Measurements from ENCODE around the gene SGMS2. TPM values are rescaled to one million over a fixed set of nuclear protein-coding genes. Genes with fewer than 3 reads are reported as not detected.

Gene SGMS2
- total and polyA plus RNA-seq, 9 of the 15 experiments (the other 6 are each of a cell fraction or from before 2014, with no cell fraction given): 0.07 to 0.25 (median 0.11) TPM; not detected in 5

DNA sequence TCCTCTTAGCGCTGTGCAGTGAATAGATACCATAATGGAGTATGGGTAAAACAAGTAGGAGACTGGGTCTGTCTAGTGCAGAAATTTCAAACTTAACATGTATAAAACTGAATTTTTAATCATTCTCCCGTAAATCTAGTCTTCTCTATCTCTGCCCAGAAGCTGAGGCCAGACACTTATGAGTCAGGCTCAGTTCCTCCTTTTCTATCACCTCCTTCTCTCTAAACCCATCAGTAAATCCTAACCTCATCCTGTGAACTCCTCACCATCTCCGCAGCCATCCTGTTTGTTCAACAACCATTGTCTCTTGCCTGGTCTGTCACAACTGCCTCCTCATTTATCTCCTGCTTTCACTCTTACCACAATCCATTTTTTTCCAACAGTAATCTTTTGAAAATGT is 19.8 kb upstream of the SGMS2 start (continued):
- TF ChIP-seq, protein P1, sequence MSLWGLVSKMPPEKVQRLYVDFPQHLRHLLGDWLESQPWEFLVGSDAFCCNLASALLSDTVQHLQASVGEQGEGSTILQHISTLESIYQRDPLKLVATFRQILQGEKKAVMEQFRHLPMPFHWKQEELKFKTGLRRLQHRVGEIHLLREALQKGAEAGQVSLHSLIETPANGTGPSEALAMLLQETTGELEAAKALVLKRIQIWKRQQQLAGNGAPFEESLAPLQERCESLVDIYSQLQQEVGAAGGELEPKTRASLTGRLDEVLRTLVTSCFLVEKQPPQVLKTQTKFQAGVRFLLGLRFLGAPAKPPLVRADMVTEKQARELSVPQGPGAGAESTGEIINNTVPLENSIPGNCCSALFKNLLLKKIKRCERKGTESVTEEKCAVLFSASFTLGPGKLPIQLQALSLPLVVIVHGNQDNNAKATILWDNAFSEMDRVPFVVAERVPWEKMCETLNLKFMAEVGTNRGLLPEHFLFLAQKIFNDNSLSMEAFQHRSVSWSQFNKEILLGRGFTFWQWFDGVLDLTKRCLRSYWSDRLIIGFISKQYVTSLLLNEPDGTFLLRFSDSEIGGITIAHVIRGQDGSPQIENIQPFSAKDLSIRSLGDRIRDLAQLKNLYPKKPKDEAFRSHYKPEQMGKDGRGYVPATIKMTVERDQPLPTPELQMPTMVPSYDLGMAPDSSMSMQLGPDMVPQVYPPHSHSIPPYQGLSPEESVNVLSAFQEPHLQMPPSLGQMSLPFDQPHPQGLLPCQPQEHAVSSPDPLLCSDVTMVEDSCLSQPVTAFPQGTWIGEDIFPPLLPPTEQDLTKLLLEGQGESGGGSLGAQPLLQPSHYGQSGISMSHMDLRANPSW (CRISPR knock-in tag; IDR thresholded peaks at IDR 0.05): no peak
- TF ChIP-seq DNMT1 (IDR thresholded peaks at IDR 0.05): no peak

DNA sequence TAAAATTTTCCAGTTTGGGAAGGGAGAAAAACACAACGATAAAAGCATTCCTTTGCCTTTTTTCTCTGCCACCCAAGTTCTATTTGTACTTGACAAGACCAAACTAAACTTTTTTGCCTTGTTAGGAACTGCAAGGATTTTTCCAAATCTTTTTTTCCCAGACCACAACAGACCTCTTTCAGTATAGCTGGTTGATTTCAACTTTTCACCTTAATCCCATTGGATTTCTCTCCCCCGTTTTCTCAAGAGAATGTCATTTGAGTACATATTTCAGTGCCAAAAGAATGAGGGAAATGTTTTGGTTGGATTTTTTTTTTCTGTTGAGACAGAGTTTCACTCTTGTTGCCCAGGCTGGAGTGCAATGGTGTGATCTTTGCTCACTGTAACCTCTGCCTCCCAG is 18.5 kb upstream of the SGMS2 start:
- Histone ChIP-seq H3K4me1 (replicated peaks in 1 of 2; ENCODE audit: control insufficient read depth in 2 of 2, insufficient read depth in 2 of 2, low read length in 2 of 2) (no peaks in the 10 kb centered on the region), H3K9me1 (ENCODE audit: control insufficient read depth, insufficient read depth, low read length) (no peaks in the 10 kb centered on the region), H2AFZ (ENCODE audit: low read depth, low read length) (no peak overlapping the region), H4K20me1 (replicated peaks; ENCODE audit: control insufficient read depth, insufficient read depth, low read length) (no peaks in the 10 kb centered on the region), H3K9ac (ENCODE audit: insufficient read depth in 1 of 2, low read depth in 2 of 2, low read length in 2 of 2) (no peak overlapping the region), H3K79me2 (ENCODE audit: control insufficient read depth, insufficient read depth, low read length) (no peaks in the 10 kb centered on the region), H3K27me3 (ENCODE audit: control insufficient read depth in 2 of 2, insufficient read depth in 2 of 2, low read length in 2 of 2) (peaks cover 0 to 2% of the 10 kb centered on the region in 2 experiments; a peak in 2 of 5 replicates), H3K9me3 (replicated peaks; ENCODE audit: control insufficient read depth, insufficient read depth, low read depth, low read length) (no peaks in the 10 kb centered on the region), H3K27ac (ENCODE audit: extremely low read depth, low read depth, low read length) (no peak overlapping the region), H3K4me2 (ENCODE audit: insufficient read depth, low read length) (no peak overlapping the region), H3K4me3 (no peak overlapping the region), H3K36me3 (ENCODE audit: control insufficient read depth, insufficient read depth, low read length) (no peaks in the 10 kb centered on the region)
- POLR2A ChIA-PET: no interaction called here
- in situ Hi-C loops (cut with MboI): no loop called here
- FAIRE-seq (no peak), ATAC-seq (no peak), DNase-seq (ENCODE audit: extremely low read depth in 1 of 4, low spot score in 3 of 4) (no peak)
- CTCF ChIA-PET (ENCODE audit: low intra/inter-chr PET ratio): no interaction called here
- intact Hi-C loops (cut with micrococcal nuclease): no loop called here
- WGBS (ENCODE audit: insufficient coverage, low coverage, missing lambda C conversion rate): 0% methylated on average over 2 of the region's 2 CpGs
- no TSS peak for BruUV-seq (replicated peaks)
- no peak for TF ChIP-seq ZFP91 (CRISPR knock-in tag; IDR thresholded peaks at IDR 0.05)
- no peak for TF ChIP-seq ZSCAN32 (CRISPR knock-in tag; IDR thresholded peaks at IDR 0.05)
- TF ChIP-seq NCOA4 (IDR thresholded peaks at IDR 0.05; ENCODE audit: partially characterized antibody): no peak
- no peak for TF ChIP-seq FOXK2 (conservative IDR thresholded peaks at IDR 0.05 in 1 of 2, IDR thresholded peaks at IDR 0.05 in 1 of 2; ENCODE audit: low read depth in 2 of 2)
- TF ChIP-seq GABPB1 (CRISPR knock-in tag; IDR thresholded peaks at IDR 0.05): no peak
- TF ChIP-seq, protein P2, sequence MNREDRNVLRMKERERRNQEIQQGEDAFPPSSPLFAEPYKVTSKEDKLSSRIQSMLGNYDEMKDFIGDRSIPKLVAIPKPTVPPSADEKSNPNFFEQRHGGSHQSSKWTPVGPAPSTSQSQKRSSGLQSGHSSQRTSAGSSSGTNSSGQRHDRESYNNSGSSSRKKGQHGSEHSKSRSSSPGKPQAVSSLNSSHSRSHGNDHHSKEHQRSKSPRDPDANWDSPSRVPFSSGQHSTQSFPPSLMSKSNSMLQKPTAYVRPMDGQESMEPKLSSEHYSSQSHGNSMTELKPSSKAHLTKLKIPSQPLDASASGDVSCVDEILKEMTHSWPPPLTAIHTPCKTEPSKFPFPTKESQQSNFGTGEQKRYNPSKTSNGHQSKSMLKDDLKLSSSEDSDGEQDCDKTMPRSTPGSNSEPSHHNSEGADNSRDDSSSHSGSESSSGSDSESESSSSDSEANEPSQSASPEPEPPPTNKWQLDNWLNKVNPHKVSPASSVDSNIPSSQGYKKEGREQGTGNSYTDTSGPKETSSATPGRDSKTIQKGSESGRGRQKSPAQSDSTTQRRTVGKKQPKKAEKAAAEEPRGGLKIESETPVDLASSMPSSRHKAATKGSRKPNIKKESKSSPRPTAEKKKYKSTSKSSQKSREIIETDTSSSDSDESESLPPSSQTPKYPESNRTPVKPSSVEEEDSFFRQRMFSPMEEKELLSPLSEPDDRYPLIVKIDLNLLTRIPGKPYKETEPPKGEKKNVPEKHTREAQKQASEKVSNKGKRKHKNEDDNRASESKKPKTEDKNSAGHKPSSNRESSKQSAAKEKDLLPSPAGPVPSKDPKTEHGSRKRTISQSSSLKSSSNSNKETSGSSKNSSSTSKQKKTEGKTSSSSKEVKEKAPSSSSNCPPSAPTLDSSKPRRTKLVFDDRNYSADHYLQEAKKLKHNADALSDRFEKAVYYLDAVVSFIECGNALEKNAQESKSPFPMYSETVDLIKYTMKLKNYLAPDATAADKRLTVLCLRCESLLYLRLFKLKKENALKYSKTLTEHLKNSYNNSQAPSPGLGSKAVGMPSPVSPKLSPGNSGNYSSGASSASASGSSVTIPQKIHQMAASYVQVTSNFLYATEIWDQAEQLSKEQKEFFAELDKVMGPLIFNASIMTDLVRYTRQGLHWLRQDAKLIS (CRISPR knock-in tag; IDR thresholded peaks at IDR 0.05): no peak
- TF ChIP-seq, protein P3, sequence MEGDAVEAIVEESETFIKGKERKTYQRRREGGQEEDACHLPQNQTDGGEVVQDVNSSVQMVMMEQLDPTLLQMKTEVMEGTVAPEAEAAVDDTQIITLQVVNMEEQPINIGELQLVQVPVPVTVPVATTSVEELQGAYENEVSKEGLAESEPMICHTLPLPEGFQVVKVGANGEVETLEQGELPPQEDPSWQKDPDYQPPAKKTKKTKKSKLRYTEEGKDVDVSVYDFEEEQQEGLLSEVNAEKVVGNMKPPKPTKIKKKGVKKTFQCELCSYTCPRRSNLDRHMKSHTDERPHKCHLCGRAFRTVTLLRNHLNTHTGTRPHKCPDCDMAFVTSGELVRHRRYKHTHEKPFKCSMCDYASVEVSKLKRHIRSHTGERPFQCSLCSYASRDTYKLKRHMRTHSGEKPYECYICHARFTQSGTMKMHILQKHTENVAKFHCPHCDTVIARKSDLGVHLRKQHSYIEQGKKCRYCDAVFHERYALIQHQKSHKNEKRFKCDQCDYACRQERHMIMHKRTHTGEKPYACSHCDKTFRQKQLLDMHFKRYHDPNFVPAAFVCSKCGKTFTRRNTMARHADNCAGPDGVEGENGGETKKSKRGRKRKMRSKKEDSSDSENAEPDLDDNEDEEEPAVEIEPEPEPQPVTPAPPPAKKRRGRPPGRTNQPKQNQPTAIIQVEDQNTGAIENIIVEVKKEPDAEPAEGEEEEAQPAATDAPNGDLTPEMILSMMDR (IDR thresholded peaks at IDR 0.05 in 2 of 3, conservative IDR thresholded peaks at IDR 0.05 in 1 of 3; ENCODE audit: insufficient read depth in 2 of 3, low read depth in 1 of 3, low read length in 3 of 3): no peak
- no peak for TF ChIP-seq PYGO2 (tag; IDR thresholded peaks at IDR 0.05)
- no peak for TF ChIP-seq ZNF143 (CRISPR knock-in tag; IDR thresholded peaks at IDR 0.05)
